ENCODE results near the gene TMTC3. TPM values are rescaled to one million over a fixed set of nuclear protein-coding genes. Genes with fewer than 3 reads are reported as not detected.

The TMTC3 gene
- total and polyA plus RNA-seq, 2 experiments from 2014 or later: 7.0 to 33.7 TPM

DNA sequence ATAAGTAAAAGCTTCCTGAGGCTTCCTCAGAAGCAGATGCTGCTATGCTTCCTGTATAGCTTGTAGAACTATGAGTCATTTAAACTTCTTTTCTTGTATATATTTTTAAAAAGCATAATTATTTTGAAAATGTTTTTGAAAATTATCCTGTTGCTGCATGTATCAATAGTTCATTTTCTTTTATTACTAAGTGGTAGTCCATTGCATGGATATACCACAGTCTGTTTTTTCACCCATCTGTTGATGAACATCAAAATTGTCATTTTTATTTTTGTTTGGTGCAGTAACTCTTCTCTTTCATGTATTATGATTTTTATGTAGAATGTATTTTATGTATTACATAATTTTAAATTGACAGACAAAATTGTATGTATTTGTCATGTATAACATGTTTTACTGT, 81.4 kb downstream of the TMTC3 start:
- Histone ChIP-seq H3K27me3 (no peaks in the 10 kb centered on the region), H3K36me3 (replicated peaks; ENCODE audit: insufficient read depth, low read depth) (no peaks in the 10 kb centered on the region), H2AFZ (no peak overlapping the region), H3K9me3 (ENCODE audit: low read depth) (no peaks in the 10 kb centered on the region), H3K27ac (no peak overlapping the region), H3K4me3 (no peak overlapping the region), H4K20me1 (ENCODE audit: insufficient read depth, poor library complexity, severe bottlenecking) (no peaks in the 10 kb centered on the region), H3K4me2 (no peak overlapping the region), H3K9me2 (replicated peaks; ENCODE audit: insufficient read depth) (no peaks in the 10 kb centered on the region), H3K79me2 (no peaks in the 10 kb centered on the region), H3K4me1 (ENCODE audit: insufficient read depth) (no peaks in the 10 kb centered on the region)
- no peak for TF ChIP-seq EZH2phosphoT487 (IDR thresholded peaks at IDR 0.05; ENCODE audit: low read depth, severe bottlenecking, unreplicated experiment)
- TF ChIP-seq, protein P1, sequence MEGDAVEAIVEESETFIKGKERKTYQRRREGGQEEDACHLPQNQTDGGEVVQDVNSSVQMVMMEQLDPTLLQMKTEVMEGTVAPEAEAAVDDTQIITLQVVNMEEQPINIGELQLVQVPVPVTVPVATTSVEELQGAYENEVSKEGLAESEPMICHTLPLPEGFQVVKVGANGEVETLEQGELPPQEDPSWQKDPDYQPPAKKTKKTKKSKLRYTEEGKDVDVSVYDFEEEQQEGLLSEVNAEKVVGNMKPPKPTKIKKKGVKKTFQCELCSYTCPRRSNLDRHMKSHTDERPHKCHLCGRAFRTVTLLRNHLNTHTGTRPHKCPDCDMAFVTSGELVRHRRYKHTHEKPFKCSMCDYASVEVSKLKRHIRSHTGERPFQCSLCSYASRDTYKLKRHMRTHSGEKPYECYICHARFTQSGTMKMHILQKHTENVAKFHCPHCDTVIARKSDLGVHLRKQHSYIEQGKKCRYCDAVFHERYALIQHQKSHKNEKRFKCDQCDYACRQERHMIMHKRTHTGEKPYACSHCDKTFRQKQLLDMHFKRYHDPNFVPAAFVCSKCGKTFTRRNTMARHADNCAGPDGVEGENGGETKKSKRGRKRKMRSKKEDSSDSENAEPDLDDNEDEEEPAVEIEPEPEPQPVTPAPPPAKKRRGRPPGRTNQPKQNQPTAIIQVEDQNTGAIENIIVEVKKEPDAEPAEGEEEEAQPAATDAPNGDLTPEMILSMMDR (IDR thresholded peaks at IDR 0.05; ENCODE audit: poor library complexity): no peak
- TF ChIP-seq EZH2 (IDR thresholded peaks at IDR 0.05; ENCODE audit: borderline replicate concordance): no peak
- DNase-seq (ENCODE audit: low spot score): no peak

DNA sequence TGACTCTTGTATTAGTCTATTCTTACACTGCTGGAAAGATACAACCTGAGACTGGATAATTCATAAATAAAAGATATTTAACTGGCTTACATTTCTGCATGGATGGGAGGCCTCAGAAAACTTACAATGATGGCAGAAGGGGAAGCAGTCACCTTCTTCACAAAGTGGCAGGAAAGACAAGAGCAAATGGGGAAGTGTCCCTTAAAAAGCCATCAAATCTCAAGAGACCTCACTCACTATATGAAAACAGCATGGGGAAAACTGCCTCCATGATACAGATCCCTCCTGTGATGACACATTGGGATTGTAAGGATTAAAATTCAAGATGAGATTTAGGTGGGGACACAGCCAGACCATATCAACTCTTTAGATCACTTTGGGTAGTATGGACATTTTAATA, 83.7 kb downstream of the TMTC3 start:
- Histone ChIP-seq H3K27ac (no peak overlapping the region), H3K9me2 (replicated peaks; ENCODE audit: insufficient read depth) (no peaks in the 10 kb centered on the region), H3K4me3 (no peak overlapping the region), H3K27me3 (no peaks in the 10 kb centered on the region), H3K79me2 (no peaks in the 10 kb centered on the region), H3K4me2 (no peak overlapping the region), H4K20me1 (ENCODE audit: insufficient read depth, poor library complexity, severe bottlenecking) (no peaks in the 10 kb centered on the region), H2AFZ (no peak overlapping the region), H3K9me3 (ENCODE audit: low read depth) (no peaks in the 10 kb centered on the region), H3K4me1 (ENCODE audit: insufficient read depth) (no peaks in the 10 kb centered on the region), H3K36me3 (replicated peaks; ENCODE audit: insufficient read depth, low read depth) (no peaks in the 10 kb centered on the region)
- TF ChIP-seq EZH2phosphoT487 (IDR thresholded peaks at IDR 0.05; ENCODE audit: low read depth, severe bottlenecking, unreplicated experiment) (no peak), EZH2 (IDR thresholded peaks at IDR 0.05; ENCODE audit: borderline replicate concordance) (no peak)
- TF ChIP-seq, protein P1 (IDR thresholded peaks at IDR 0.05; ENCODE audit: poor library complexity): no peak
- DNase-seq (ENCODE audit: low spot score): no peak

DNA sequence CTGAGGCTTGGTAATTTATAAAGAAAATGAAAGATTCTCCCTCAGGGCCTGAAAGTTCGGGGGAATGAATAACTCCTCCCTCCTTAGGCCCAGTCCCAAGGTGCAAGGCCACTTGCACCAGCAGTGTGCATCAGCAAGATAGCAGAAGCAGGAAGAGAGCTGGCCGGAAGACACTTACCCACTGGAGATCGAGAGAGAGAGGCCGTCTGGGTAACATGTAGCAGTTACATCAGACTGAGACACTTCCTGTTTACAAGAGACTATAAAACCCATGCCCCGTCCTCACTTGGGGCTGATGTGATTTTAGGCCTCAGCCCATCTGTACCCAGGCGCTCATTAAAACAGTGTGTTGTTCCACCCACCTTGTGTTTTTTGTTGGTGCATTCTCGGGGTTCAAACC, 85.2 kb downstream of the TMTC3 start:
- Histone ChIP-seq H3K79me2 (no peaks in the 10 kb centered on the region), H4K20me1 (ENCODE audit: insufficient read depth, poor library complexity, severe bottlenecking) (no peaks in the 10 kb centered on the region), H3K4me1 (ENCODE audit: insufficient read depth) (no peaks in the 10 kb centered on the region), H3K27me3 (no peaks in the 10 kb centered on the region), H3K36me3 (replicated peaks; ENCODE audit: insufficient read depth, low read depth) (no peaks in the 10 kb centered on the region), H3K4me2 (no peak overlapping the region), H3K9me3 (ENCODE audit: low read depth) (no peaks in the 10 kb centered on the region), H3K9me2 (replicated peaks; ENCODE audit: insufficient read depth) (no peaks in the 10 kb centered on the region), H2AFZ (no peak overlapping the region), H3K27ac (no peak overlapping the region), H3K4me3 (no peak overlapping the region)
- 69% methylated on average over 7 of the region's 7 CpGs for WGBS (ENCODE audit: low lambda C conversion rate, missing lambda C conversion rate)
- no peak for DNase-seq (ENCODE audit: low spot score)
- no peak for TF ChIP-seq EZH2 (IDR thresholded peaks at IDR 0.05; ENCODE audit: borderline replicate concordance)
- no peak for TF ChIP-seq EZH2phosphoT487 (IDR thresholded peaks at IDR 0.05; ENCODE audit: low read depth, severe bottlenecking, unreplicated experiment)
- TF ChIP-seq, protein P1 (IDR thresholded peaks at IDR 0.05; ENCODE audit: poor library complexity): no peak

DNA sequence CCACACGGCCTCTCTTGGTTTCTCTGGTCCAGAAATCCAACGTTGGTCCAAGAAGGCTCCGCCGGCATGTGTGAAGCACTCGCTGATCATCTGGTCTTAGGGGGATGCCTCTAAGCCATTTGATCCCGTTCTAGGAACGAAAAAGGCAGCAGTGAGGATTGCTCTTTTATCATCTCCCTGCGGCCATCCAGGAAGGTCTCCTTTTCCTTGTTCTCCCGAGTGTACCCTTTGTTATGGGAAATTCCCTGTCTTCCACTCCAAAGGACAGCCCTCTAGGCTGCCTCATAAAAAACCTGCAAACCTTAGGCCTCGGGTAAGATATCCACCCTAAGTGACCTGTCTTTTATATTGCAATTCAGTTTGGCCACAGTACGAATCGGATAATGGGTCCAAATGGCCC, 85.8 kb downstream of the TMTC3 start:
- 92% methylated on average over 12 of the region's 12 CpGs for WGBS (ENCODE audit: low lambda C conversion rate, missing lambda C conversion rate)
- no peaks in the 10 kb centered on the region for H3K4me1 ChIP-seq (ENCODE audit: insufficient read depth)
- H3K27me3 ChIP-seq: no peaks in the 10 kb centered on the region
- H3K36me3 ChIP-seq (replicated peaks; ENCODE audit: insufficient read depth, low read depth): no peaks in the 10 kb centered on the region
- no peaks in the 10 kb centered on the region for H3K9me2 ChIP-seq (replicated peaks; ENCODE audit: insufficient read depth)
- H3K4me3 ChIP-seq: no peak overlapping the region
- no peaks in the 10 kb centered on the region for H3K79me2 ChIP-seq
- no peaks in the 10 kb centered on the region for H4K20me1 ChIP-seq (ENCODE audit: insufficient read depth, poor library complexity, severe bottlenecking)
- no peaks in the 10 kb centered on the region for H3K9me3 ChIP-seq (ENCODE audit: low read depth)
- no peak overlapping the region for H3K4me2 ChIP-seq
- no peak for DNase-seq (ENCODE audit: low spot score)
- H3K27ac ChIP-seq: no peak overlapping the region
- TF ChIP-seq EZH2phosphoT487 (IDR thresholded peaks at IDR 0.05; ENCODE audit: low read depth, severe bottlenecking, unreplicated experiment) (no peak), EZH2 (IDR thresholded peaks at IDR 0.05; ENCODE audit: borderline replicate concordance) (no peak)
- TF ChIP-seq, protein P1 (IDR thresholded peaks at IDR 0.05; ENCODE audit: poor library complexity): no peak
- no peak overlapping the region for H2AFZ ChIP-seq
